ENCODE data around the gene CACNA2D3. TPM values are rescaled to one million over a fixed set of nuclear protein-coding genes. Genes with fewer than 3 reads are reported as not detected.

CACNA2D3 gene
- total RNA-seq, 1 donor from 2014 or later, result not detected

GRCh38 chr3:54126551-54126950, 4.2 kb downstream of the CACNA2D3 start:
- intact Hi-C loops (cut with micrococcal nuclease), result no loop called here

DNA sequence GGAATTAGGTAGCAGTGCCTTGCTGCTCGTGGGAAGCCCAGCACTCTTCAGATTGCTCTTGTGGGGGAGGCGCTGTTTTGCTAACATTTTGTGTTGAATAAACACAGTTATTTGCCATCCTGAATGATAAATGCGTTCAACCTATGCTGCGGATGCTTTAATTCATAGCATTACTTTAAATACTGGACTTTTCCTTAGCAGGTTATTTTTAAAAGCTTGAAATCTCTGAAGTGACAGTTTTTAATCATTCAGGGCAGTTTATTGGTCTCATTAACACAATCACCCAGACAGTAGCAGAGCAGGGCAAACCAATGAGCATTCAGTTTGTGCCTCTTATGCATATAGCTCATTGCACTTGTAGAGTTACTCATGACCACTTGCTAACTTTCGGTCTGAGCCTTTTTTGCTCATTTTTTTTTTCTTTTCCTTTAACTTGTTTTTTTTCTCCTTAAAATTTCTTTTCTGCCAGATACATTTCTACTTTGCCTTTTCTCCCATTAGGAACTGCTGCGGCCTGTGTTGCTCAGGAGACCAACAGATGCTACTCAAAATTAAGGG, 5.2 kb downstream of the CACNA2D3 start:
- intact Hi-C loops (cut with micrococcal nuclease), result no loop called here

- intact Hi-C loops (cut with micrococcal nuclease), result no loop called here
These were observed 8.8 kb downstream of the CACNA2D3 start for GRCh38 chr3:54131026-54131605.

DNA sequence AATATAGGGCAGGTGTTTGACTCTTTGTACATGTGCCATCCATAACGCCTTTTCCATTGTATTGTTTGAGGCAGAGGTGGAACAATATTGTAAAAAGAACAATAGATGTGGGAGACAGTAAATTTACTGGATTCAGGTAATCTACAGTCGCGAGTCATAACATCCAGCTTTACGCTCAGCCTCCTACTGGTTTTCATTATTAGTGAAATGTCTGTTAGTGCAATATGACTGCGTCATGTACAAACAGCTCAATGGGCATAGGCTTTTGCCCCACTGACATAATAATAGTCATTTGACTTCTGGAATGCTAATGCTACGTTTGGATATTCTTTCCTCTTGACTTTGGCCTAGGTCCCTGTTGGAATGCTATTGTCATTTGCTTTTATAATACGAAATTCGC, 9.5 kb downstream of the CACNA2D3 start:
- intact Hi-C loops (cut with micrococcal nuclease), result no loop called here

DNA sequence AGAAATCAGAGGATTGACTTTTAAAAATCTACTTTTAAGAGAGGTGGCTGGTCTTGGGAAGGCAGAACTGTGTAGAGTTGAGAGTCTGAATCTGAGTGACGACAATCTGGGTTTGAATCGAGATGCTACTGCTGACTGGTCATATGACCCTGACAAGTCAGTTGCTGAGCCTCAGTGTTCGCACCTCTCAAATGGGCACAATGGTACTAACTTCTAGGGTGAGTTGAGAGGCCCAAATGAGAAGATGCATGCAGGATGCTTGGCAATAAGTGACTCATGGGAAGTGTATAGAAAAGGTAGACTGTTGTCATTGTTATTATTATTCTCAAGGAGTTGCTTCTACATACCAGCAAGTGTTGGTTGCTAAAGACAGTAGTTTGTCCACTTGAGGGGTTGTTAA, 10.3 kb downstream of the CACNA2D3 start:
- intact Hi-C loops (cut with micrococcal nuclease), result no loop called here

DNA sequence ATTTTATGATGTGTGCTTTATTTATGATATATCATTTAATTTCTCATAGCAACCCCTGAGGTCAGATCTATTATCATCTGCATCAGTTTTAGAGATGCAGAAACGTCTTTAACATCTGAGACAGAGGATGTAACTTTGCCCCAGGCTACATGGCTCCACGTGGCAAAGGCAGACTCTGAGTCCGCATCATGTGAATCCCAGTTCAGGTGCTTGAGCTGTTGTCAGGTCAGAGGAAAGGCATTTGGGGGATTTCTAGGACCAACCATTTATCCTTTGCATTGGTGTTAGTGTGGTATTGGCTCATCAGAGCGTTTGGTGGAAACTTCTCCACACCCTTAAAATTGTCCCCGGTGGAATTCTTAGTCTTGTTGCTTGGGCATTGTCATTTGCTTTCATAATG, 10.8 kb downstream of the CACNA2D3 start:
- intact Hi-C loops (cut with micrococcal nuclease), result no loop called here

- intact Hi-C loops (cut with micrococcal nuclease), result no loop called here
These were observed 11.8 kb downstream of the CACNA2D3 start for GRCh38 chr3:54134155-54134554.

DNA sequence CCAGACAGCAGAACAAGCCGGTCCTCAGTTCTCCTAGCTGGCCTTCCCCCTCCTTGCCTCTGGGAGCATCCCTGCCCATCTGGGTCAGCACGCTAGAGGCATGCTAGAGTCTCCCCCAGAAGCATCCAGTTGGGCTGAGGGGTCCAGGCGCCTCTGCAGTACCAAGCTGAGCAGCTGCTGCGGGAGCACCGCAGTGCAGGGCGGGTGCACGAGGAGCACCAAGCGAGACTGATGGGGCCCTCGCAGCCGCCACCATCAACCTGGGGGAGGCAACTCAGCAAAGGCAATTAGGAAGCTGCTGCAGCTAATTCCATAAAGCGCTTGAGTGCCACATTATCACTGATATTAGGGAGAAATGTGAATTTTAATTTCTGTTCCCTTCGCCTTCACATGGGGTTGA, 12.4 kb downstream of the CACNA2D3 start:
- intact Hi-C loops (cut with micrococcal nuclease), result no loop called here

DNA sequence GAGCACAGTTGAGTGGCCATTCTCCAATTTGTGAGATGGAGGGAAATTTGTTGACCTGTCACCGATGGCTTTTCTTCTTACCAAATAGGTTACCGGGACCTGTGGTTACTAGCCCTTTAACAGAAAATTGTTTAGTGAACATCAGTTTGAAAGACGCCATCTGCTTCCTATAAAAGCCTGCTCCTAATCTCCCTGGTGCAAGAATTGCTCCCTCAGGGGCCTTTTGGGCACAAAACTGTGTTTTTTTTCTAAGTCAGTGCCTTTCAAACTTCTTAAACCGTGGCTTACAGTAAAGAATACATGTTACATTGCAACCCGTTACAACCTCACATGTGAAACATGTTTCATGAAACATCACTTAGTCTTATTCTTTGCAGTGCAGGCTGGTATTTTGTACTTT, 15.0 kb downstream of the CACNA2D3 start:
- intact Hi-C loops (cut with micrococcal nuclease), result no loop called here

DNA sequence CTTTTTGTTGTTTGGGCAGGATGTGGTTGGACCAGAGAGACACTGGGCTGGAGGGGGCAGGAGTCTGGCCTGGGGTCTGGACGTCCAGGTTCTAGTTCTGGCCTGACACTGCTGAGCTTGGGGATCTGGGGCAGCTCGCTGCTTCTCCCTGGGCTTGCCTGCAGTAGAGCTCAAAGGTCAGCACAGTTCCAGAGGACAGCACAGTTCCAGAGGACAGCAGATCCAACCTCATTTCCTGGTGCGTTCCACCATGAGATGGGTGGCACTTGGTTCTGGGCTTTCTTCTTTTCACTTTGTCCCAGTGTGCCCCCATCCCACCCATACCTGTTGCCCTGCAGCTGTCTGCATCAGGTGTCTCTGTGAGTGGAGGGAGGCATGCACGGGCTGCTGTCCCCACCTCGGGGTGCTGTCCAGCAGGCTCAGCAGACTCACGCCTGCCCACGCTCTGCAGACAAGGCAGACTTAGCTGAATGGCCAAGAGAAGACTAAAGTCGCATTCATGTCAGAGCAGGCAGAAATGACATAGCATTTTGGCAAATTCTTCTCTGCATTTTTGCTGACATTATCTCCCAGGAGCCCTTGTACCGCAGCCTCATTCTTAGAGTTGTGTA, 16.7 kb downstream of the CACNA2D3 start:
- intact Hi-C loops (cut with micrococcal nuclease), result no loop called here

DNA sequence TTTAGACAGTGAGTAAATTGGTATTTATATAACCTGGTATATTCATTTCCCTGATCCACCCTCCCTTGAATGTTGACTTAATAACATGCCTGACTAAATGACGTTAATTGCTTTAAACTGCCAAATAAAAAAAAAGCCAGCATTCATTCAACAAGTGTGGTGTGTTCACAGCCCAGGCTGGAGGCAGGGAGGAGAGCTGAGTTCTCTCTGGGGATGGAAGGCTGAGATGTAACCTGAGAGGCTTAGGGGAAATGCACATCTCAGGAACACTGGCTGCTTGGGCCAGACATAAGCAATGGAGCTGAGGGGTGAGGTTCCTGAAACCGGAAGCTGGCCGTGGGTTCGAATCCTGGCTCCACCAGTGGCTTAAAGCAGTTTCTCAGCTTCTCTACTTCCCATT, 17.3 kb downstream of the CACNA2D3 start:
- intact Hi-C loops (cut with micrococcal nuclease), result no loop called here

- intact Hi-C loops (cut with micrococcal nuclease), result no loop called here
These were observed 21.9 kb downstream of the CACNA2D3 start for GRCh38 chr3:54144284-54144683.

DNA sequence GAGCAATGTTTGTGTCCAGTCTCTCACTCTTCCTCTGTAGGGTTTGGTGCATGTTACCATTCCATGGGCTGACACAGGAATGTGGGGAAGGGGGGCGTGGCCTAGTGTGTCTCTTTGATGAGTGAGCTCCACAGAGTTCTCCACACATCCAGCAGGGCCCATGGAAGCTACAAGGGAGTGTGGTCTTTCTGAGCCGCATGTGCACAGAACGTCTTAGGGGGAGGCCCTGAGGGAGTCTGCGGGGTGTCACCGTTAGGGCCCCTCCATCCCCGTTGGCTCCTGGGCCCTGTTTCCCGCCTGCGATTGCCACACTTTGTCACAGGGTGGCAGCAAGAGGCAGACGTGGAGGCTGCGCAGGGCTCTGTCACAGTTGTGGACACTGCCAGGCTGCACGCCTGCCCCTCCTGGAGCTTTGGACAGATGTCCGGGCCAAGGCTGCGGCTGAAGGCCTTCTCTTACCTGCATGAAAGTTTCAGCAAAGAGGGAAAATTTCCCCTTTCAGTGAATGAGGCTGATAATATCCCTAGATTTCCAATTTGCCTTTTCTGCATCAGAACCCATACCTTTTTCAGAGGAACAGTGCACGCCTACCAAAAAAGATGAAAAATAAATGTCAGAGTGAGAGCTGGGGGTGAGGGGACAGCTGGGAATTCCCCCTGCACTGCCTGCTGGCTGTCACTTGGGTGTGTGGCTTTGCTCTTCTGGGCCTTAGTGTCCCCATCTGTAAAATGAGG, 24.3 kb downstream of the CACNA2D3 start:
- intact Hi-C loops (cut with micrococcal nuclease), result no loop called here

- intact Hi-C loops (cut with micrococcal nuclease), result no loop called here
These were observed 28.6 kb downstream of the CACNA2D3 start for GRCh38 chr3:54150864-54151467.

GRCh38 chr3:54153477-54153876, 31.1 kb downstream of the CACNA2D3 start:
- intact Hi-C loops (cut with micrococcal nuclease), result no loop called here

- intact Hi-C loops (cut with micrococcal nuclease), result no loop called here
These were observed 35.5 kb downstream of the CACNA2D3 start for GRCh38 chr3:54157860-54158259.

DNA sequence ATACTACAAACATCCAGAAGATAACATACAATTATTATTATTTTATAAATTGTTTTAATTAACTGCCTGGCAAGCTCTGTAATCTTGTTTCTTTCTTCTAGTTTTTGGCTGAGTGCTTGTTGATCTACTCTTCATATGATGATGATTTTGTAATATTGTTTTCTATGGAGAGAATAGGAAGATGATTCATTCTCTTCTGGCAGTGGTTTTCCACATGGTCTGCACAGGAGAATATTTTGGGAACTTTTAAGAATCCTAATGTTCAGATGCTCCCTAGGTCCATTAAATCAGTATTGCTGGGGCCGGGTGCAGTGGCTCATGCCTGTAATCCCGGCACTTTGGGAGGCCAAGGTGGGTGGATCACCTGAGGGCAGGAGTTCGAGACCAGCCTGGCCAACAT, 37.6 kb downstream of the CACNA2D3 start:
- intact Hi-C loops (cut with micrococcal nuclease), result no loop called here

DNA sequence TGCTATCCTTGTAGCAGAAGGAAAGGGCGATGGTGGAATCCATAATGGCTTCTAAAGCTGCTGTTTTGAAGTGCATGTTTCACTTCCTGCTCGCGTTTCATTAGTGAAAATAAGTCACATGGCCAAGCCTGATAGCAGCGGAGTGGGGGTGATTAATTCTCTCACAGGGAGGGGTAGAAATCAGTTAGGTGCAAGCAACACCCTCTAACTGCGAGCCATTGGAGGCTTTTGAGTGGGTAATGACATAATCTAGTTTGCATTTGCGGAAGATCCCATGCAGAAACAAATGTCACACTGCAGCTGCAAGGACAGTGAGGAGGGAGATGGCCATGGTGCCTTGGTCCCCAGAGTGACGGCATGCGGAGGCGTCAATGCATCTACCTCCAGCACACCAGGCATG, 41.1 kb downstream of the CACNA2D3 start:
- intact Hi-C loops (cut with micrococcal nuclease), result no loop called here

- intact Hi-C loops (cut with micrococcal nuclease), result no loop called here
These were observed 42.0 kb downstream of the CACNA2D3 start for GRCh38 chr3:54164192-54164975.

- intact Hi-C loops (cut with micrococcal nuclease), result no loop called here
These were observed 43.5 kb downstream of the CACNA2D3 start for GRCh38 chr3:54165865-54166264.

GRCh38 chr3:54167999-54168398, 45.6 kb downstream of the CACNA2D3 start:
- intact Hi-C loops (cut with micrococcal nuclease), result no loop called here
